Ishikawa (cell line): Measurements from ENCODE around the gene RASA2.

Experiments used
- CREB1 ChIP-seq: IDR thresholded peaks from 2 replicates; pipeline ENCODE4 v1.6.1; 2012; ENCODE audit warnings: low read depth
- EGR1 ChIP-seq: IDR thresholded peaks from 2 replicates; pipeline ENCODE4 v1.6.1; 2012
- TCF12 ChIP-seq: IDR thresholded peaks from 2 replicates; pipeline ENCODE4 v1.6.1; 2012; ENCODE audit warnings: low read depth
- TF ChIP-seq, protein P1 (sequence below): IDR thresholded peaks from 2 replicates; pipeline ENCODE4 v1.6.1; 2012
- TF ChIP-seq, protein P2 (sequence below): IDR thresholded peaks from 2 replicates; pipeline ENCODE4 v1.6.1; 2012; ENCODE audit warnings: low read depth, mild to moderate bottlenecking

GRCh38 chr3:141485641-141486495, 959 bp upstream of the RASA2 start:
- TF ChIP-seq, protein P1, sequence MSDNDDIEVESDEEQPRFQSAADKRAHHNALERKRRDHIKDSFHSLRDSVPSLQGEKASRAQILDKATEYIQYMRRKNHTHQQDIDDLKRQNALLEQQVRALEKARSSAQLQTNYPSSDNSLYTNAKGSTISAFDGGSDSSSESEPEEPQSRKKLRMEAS: no peak
- no peak for TF ChIP-seq CREB1
- TF ChIP-seq EGR1: no peak
- TF ChIP-seq TCF12: no peak
- TF ChIP-seq, protein P2, sequence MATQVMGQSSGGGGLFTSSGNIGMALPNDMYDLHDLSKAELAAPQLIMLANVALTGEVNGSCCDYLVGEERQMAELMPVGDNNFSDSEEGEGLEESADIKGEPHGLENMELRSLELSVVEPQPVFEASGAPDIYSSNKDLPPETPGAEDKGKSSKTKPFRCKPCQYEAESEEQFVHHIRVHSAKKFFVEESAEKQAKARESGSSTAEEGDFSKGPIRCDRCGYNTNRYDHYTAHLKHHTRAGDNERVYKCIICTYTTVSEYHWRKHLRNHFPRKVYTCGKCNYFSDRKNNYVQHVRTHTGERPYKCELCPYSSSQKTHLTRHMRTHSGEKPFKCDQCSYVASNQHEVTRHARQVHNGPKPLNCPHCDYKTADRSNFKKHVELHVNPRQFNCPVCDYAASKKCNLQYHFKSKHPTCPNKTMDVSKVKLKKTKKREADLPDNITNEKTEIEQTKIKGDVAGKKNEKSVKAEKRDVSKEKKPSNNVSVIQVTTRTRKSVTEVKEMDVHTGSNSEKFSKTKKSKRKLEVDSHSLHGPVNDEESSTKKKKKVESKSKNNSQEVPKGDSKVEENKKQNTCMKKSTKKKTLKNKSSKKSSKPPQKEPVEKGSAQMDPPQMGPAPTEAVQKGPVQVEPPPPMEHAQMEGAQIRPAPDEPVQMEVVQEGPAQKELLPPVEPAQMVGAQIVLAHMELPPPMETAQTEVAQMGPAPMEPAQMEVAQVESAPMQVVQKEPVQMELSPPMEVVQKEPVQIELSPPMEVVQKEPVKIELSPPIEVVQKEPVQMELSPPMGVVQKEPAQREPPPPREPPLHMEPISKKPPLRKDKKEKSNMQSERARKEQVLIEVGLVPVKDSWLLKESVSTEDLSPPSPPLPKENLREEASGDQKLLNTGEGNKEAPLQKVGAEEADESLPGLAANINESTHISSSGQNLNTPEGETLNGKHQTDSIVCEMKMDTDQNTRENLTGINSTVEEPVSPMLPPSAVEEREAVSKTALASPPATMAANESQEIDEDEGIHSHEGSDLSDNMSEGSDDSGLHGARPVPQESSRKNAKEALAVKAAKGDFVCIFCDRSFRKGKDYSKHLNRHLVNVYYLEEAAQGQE: no peak
